DND-41 (cell line): ENCODE data around the gene STOX2.

ENCODE experiments used
- ATAC-seq: fragments of 200-7000 bp; cut with Tn5 transposase; 3 replicates; pipeline ENCODE4 v1.9.1; 2021; ENCODE audit warnings: low read depth; ENCODE audit not compliant: insufficient read depth
- DNase-seq: peaks from one replicate; pipeline ENCODE4 v3.0.0-alpha.2; 2020
- H2AFZ ChIP-seq: 2 replicates; pipeline ENCODE4 v1.6.0; 2012; ENCODE audit warnings: low read depth, low read length
- H3K27ac ChIP-seq: 2 replicates; pipeline ENCODE4 v1.5.1; 2012; ENCODE audit warnings: low read length, inconsistent platforms
- H3K27me3 ChIP-seq: fragments of 200-600 bp; sonication (generic); 2 replicates; pipeline ENCODE4 v1.6.0; 2012; ENCODE audit warnings: low read length, mild to moderate bottlenecking, inconsistent platforms; ENCODE audit not compliant: insufficient read depth, poor library complexity
- H3K36me3 ChIP-seq: 2 replicates; pipeline ENCODE4 v1.5.1; 2012; ENCODE audit warnings: low read length, inconsistent platforms; ENCODE audit not compliant: insufficient read depth
- H3K4me1 ChIP-seq: 2 replicates; pipeline ENCODE4 v1.5.1; 2012; ENCODE audit warnings: mild to moderate bottlenecking, low read length; ENCODE audit not compliant: insufficient read depth
- H3K4me2 ChIP-seq: 2 replicates; pipeline ENCODE4 v1.6.0; 2012; ENCODE audit warnings: mild to moderate bottlenecking, moderate library complexity, low read length, inconsistent platforms; ENCODE audit not compliant: insufficient read depth
- H3K4me3 ChIP-seq, 2 experiments: fragments of 200-600 bp in 1 of 2; shearing (Covaris generic) in 1 of 2; 2 replicates each; pipeline ENCODE4 v1.5.1; 2012 to 2016; ENCODE audit warnings: inconsistent platforms in 2 of 2, low read length in 2 of 2, mild to moderate bottlenecking in 2 of 2, low read depth in 1 of 2, moderate library complexity in 1 of 2
- H3K79me2 ChIP-seq: 2 replicates; pipeline ENCODE4 v1.6.0; 2012; ENCODE audit warnings: low read length, inconsistent platforms; ENCODE audit not compliant: insufficient read depth
- H3K9ac ChIP-seq: 2 replicates; pipeline ENCODE4 v1.6.0; 2012; ENCODE audit warnings: low read depth, mild to moderate bottlenecking, inconsistent platforms, low read length, moderate library complexity
- H3K9me3 ChIP-seq: 2 replicates; pipeline ENCODE4 v1.5.1; 2012; ENCODE audit warnings: low read length, moderate library complexity, mild to moderate bottlenecking, inconsistent platforms; ENCODE audit not compliant: insufficient read depth, severe bottlenecking
- H4K20me1 ChIP-seq: 2 replicates; pipeline ENCODE4 v1.6.0; 2012; ENCODE audit warnings: low read length; ENCODE audit not compliant: insufficient read depth
- EZH2 ChIP-seq: IDR thresholded peaks from 3 replicates; pipeline ENCODE4 v1.6.1; 2012; ENCODE audit warnings: borderline replicate concordance, low read depth, mild to moderate bottlenecking, moderate library complexity, low read length, inconsistent platforms; ENCODE audit not compliant: severe bottlenecking
- TF ChIP-seq, protein P1 (sequence below): IDR thresholded peaks from 2 replicates; pipeline ENCODE4 v1.5.1; 2012; ENCODE audit warnings: borderline replicate concordance, low read length, moderate library complexity, mild to moderate bottlenecking; ENCODE audit not compliant: poor library complexity, severe bottlenecking; ENCODE audit errors: extremely low read depth

Gene STOX2

DNA sequence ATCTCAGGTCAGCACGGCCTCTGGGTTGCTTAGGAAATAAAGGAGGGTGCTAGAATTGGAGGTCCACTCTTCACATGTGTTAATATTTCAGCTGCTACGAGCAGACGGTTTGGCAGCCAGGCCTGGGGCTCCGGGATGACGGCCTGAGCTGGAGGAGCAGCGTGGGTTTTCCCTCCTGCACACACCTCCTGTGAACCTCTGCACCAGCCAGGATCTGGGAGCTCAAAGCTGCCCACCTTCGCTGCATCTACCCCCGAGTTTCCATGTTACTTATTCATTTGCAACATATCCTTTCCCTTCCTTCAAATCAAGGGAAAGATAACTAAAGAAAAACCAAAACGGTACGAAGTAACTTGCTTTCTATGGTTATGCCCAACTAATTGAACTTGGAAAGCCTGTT lies 13.6 kb downstream of the STOX2 start:
- Histone ChIP-seq H3K4me2 (no peak overlapping the region), H3K4me3 (no peak overlapping the region), H3K9me3 (no peaks in the 10 kb centered on the region), H2AFZ (no peak overlapping the region), H3K27me3 (no peaks in the 10 kb centered on the region), H4K20me1 (no peaks in the 10 kb centered on the region), H3K9ac (no peak overlapping the region), H3K79me2 (no peaks in the 10 kb centered on the region), H3K4me1 (no peaks in the 10 kb centered on the region), H3K36me3 (no peaks in the 10 kb centered on the region), H3K27ac (no peak overlapping the region)
- no peak for DNase-seq
- TF ChIP-seq, protein P1, sequence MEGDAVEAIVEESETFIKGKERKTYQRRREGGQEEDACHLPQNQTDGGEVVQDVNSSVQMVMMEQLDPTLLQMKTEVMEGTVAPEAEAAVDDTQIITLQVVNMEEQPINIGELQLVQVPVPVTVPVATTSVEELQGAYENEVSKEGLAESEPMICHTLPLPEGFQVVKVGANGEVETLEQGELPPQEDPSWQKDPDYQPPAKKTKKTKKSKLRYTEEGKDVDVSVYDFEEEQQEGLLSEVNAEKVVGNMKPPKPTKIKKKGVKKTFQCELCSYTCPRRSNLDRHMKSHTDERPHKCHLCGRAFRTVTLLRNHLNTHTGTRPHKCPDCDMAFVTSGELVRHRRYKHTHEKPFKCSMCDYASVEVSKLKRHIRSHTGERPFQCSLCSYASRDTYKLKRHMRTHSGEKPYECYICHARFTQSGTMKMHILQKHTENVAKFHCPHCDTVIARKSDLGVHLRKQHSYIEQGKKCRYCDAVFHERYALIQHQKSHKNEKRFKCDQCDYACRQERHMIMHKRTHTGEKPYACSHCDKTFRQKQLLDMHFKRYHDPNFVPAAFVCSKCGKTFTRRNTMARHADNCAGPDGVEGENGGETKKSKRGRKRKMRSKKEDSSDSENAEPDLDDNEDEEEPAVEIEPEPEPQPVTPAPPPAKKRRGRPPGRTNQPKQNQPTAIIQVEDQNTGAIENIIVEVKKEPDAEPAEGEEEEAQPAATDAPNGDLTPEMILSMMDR = no peak
- no peak for TF ChIP-seq EZH2
- ATAC-seq = no peak

DNA sequence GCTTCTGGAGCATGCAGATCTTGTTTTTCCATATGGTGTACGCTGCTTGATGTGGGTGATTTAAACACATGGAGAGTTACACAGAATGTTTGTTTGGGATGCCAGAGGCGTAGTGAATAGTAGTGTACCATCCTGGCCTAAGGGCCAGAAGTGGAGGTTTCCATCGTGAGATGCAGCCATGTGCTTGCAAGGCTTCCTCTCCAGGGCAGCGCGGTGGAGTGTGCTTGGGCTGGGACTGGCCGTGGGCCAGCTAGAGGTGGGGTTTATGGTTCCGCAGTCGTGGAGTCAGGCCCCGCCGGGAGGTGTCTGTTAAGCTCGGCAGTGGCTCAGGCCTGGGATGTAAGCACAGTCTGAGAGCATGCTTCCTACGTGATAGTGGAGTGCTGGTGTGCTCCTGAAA lies 14.0 kb downstream of the STOX2 start:
- no peak overlapping the region for H3K4me2 ChIP-seq
- H3K9ac ChIP-seq = no peak overlapping the region
- ATAC-seq = no peak
- no peak overlapping the region for H3K27ac ChIP-seq
- no peak for DNase-seq
- H4K20me1 ChIP-seq = no peaks in the 10 kb centered on the region
- H2AFZ ChIP-seq = no peak overlapping the region
- H3K36me3 ChIP-seq = no peaks in the 10 kb centered on the region
- no peaks in the 10 kb centered on the region for H3K27me3 ChIP-seq
- no peaks in the 10 kb centered on the region for H3K79me2 ChIP-seq
- no peaks in the 10 kb centered on the region for H3K4me1 ChIP-seq
- H3K4me3 ChIP-seq = no peak overlapping the region
- TF ChIP-seq, protein P1 = no peak
- TF ChIP-seq EZH2 = no peak
- no peaks in the 10 kb centered on the region for H3K9me3 ChIP-seq

DNA sequence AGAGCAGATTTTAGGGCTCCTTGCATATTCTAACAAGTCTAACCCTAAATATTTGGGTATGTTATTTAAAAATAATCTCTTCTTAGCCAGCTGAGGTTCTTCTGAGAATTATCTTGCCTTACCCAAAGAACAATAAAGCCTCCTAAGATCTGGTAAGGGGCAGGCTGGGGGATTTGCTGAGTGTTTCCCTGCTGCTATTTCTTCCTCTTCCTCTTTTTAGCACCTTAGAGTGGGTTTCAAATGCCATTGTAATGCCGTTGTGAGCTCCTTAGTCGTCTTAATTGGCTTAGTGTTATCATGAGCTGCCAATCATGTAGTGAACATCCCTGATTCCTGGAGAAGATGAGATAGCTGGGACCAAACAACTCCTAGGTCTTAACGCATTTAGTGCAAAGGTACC lies 15.4 kb downstream of the STOX2 start:
- no peak overlapping the region for H3K27ac ChIP-seq
- H3K36me3 ChIP-seq = no peaks in the 10 kb centered on the region
- H4K20me1 ChIP-seq = no peaks in the 10 kb centered on the region
- H3K79me2 ChIP-seq = no peaks in the 10 kb centered on the region
- no peaks in the 10 kb centered on the region for H3K4me1 ChIP-seq
- H3K27me3 ChIP-seq = no peaks in the 10 kb centered on the region
- no peaks in the 10 kb centered on the region for H3K9me3 ChIP-seq
- no peak overlapping the region for H3K9ac ChIP-seq
- ATAC-seq = no peak
- H3K4me2 ChIP-seq = no peak overlapping the region
- no peak for DNase-seq
- TF ChIP-seq, protein P1 = no peak
- TF ChIP-seq EZH2 = no peak
- H3K4me3 ChIP-seq = no peak overlapping the region
- peak overlapping the region; percentile 48; the same call in 1 of the 2 replicates for H2AFZ ChIP-seq

DNA sequence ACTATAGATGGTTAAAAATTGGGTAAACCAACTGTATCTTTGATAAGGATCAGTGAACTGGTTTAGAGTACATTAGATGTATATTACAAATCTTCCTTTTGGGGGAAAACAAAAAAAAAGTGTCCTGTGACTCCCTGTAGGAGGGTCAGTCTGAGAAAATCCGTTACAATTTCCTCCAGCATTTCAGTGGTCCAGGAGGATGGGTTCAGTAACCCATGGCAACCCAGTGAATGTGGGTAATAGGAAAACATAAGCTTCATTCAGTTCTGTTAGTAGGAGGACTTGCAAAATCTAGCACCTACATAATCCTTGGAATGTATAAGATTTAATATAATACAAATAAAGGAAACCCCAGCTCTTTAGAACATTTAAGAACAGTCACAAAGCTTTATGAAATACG lies 16.2 kb downstream of the STOX2 start:
- ATAC-seq (no peak), DNase-seq (no peak)
- Histone ChIP-seq H3K36me3 (no peaks in the 10 kb centered on the region), H2AFZ (no peak overlapping the region), H3K4me1 (no peaks in the 10 kb centered on the region), H3K9me3 (no peaks in the 10 kb centered on the region), H3K27ac (no peak overlapping the region), H3K4me3 (no peak overlapping the region), H3K9ac (no peak overlapping the region), H4K20me1 (no peaks in the 10 kb centered on the region), H3K4me2 (no peak overlapping the region), H3K79me2 (no peaks in the 10 kb centered on the region), H3K27me3 (no peaks in the 10 kb centered on the region)
- no peak for TF ChIP-seq EZH2
- TF ChIP-seq, protein P1 = no peak
